ENCODE measurements around the gene TBCCD1. TPM values are rescaled to one million over a fixed set of nuclear protein-coding genes. Genes with fewer than 3 reads are reported as not detected.
A peak's percentile ranks its signal among the peaks of the same experiment; 100 is the strongest.
"Not testable (repeated sequence)": the region's sequence is repeated elsewhere in the genome, so short reads cannot be mapped to it uniquely, and the experiment has no call there.

The TBCCD1 gene
- total RNA-seq, 2 experiments from 2014 or later: 7.6 to 8.1 TPM

- intact Hi-C loops (cut with DNase I, micrococcal nuclease): no loop called here
- ChIA-PET POLR2A (no interaction called here), CTCF (interaction anchor here (0.8 to 1.0 kb wide), 2 partner anchors 34 to 241 kb away, joined by 3 to 4 read pairs; no protein-coding TSS in a partner anchor)
- Histone ChIP-seq H3K4me1 (ENCODE audit: insufficient read depth, low read length) (peaks cover 3% of the 10 kb centered on the region), H3K27ac (ENCODE audit: low read depth in 1 of 2, low read length in 2 of 2) (no peak overlapping the region), H3K36me3 (ENCODE audit: insufficient read depth, low read length) (no peaks in the 10 kb centered on the region), H3K27me3 (ENCODE audit: control insufficient read depth in 1 of 2, insufficient read depth in 2 of 2, low read length in 2 of 2) (no peaks in the 10 kb centered on the region), H3K9me3 (ENCODE audit: control insufficient read depth in 1 of 2, insufficient read depth in 1 of 2, low read length in 2 of 2) (no peaks in the 10 kb centered on the region), H3K4me3 (ENCODE audit: low read length) (no peak overlapping the region)
- no peak overlapping the region for H3K27ac Mint-ChIP-seq
- H3K4me3 Mint-ChIP-seq: no peak overlapping the region
- TF ChIP-seq CTCF (IDR thresholded peaks at IDR 0.05): no peak
- no peaks in the 10 kb centered on the region for H3K27me3 Mint-ChIP-seq
- no peaks in the 10 kb centered on the region for H3K36me3 Mint-ChIP-seq (ENCODE audit: low read depth)
- DNase-seq: no peak
- ATAC-seq (ENCODE audit: poor library complexity): no peak
- H3K4me1 Mint-ChIP-seq (ENCODE audit: low read depth): peaks cover 11% of the 10 kb centered on the region
- no peaks in the 10 kb centered on the region for H3K9me3 Mint-ChIP-seq
Observed at GRCh38 chr3:186506191-186506739, 60.9 kb downstream of the TBCCD1 start.

DNA sequence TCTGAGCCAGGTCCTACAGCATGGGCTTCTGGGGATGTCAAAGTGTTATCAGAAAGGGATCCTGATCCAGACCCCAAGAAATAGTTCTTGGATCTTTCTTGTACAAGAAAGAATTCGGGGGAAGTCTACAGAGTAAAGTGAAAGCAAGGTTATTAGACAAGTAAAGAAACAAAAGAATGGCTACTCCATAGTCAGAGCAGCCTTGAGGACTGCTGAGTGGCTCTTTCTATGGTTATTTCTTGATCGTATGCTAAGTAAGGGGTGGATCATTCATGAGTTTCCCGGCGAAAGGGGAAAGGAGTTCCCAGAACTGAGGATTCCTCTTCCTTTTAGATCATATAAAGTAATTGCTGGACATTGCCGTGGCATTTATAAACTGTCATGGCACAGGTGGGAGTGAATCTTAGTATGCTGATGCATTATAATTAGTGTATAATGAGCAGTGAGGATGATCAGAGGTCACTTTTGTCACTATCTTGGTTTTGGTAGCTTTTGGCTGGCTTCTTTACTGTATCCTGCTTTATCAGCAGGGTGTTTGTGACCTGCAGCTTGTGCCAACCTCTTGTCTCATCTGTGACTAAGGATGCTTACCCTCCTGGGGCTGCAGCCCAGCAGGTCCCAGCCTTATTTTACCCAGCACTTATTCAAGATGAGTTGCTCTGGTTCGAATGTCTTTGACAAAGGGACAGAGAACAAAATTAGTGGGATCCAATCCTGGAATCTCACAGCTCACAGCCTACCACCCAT, 64.0 kb downstream of the TBCCD1 start:
- H3K27ac ChIP-seq (ENCODE audit: low read depth in 1 of 2, low read length in 2 of 2): no peak overlapping the region
- Mint-ChIP-seq H3K36me3 (ENCODE audit: low read depth) (no peaks in the 10 kb centered on the region), H3K9me3 (no peaks in the 10 kb centered on the region), H3K27me3 (no peaks in the 10 kb centered on the region), H3K4me3 (peak overlapping the region; percentile 30), H3K4me1 (ENCODE audit: low read depth) (peaks cover 11% of the 10 kb centered on the region), H3K27ac (no peak overlapping the region)
- CTCF ChIA-PET: no interaction called here
- POLR2A ChIA-PET: interaction anchor here (0.7 to 0.8 kb wide), 2 partner anchors 11 to 16 kb away, joined by 3 read pairs; no protein-coding TSS in a partner anchor
- DNase-seq: no peak
- no peak for ATAC-seq (ENCODE audit: poor library complexity)
- intact Hi-C loops (cut with DNase I, micrococcal nuclease): no loop called here
- no peak overlapping the region for H3K4me3 ChIP-seq (ENCODE audit: low read length)
- H3K27me3 ChIP-seq (ENCODE audit: control insufficient read depth in 1 of 2, insufficient read depth in 2 of 2, low read length in 2 of 2): no peaks in the 10 kb centered on the region
- no peaks in the 10 kb centered on the region for H3K36me3 ChIP-seq (ENCODE audit: insufficient read depth, low read length)
- TF ChIP-seq CTCF (IDR thresholded peaks at IDR 0.05): no peak
- peaks cover 3% of the 10 kb centered on the region for H3K4me1 ChIP-seq (ENCODE audit: insufficient read depth, low read length)
- H3K9me3 ChIP-seq (ENCODE audit: control insufficient read depth in 1 of 2, insufficient read depth in 1 of 2, low read length in 2 of 2): no peaks in the 10 kb centered on the region

GRCh38 chr3:186502138-186502948, 64.8 kb downstream of the TBCCD1 start:
- TF ChIP-seq CTCF (IDR thresholded peaks at IDR 0.05): no peak
- Mint-ChIP-seq H3K27me3 (no peaks in the 10 kb centered on the region), H3K36me3 (ENCODE audit: low read depth) (no peaks in the 10 kb centered on the region), H3K4me1 (ENCODE audit: low read depth) (peaks cover 11% of the 10 kb centered on the region), H3K27ac (no peak overlapping the region), H3K4me3 (peak overlapping the region; percentile 30), H3K9me3 (no peaks in the 10 kb centered on the region)
- ChIA-PET POLR2A (interaction anchor here (0.7 to 0.8 kb wide), 2 partner anchors 10 to 17 kb away, joined by 3 read pairs; no protein-coding TSS in a partner anchor), CTCF (no interaction called here)
- H3K27me3 ChIP-seq (ENCODE audit: control insufficient read depth in 1 of 2, insufficient read depth in 2 of 2, low read length in 2 of 2): no peaks in the 10 kb centered on the region
- ATAC-seq (ENCODE audit: poor library complexity) (no peak), DNase-seq (no peak)
- peaks cover 3% of the 10 kb centered on the region for H3K4me1 ChIP-seq (ENCODE audit: insufficient read depth, low read length)
- H3K9me3 ChIP-seq (ENCODE audit: control insufficient read depth in 1 of 2, insufficient read depth in 1 of 2, low read length in 2 of 2): peaks cover 0 to 3% of the 10 kb centered on the region in 2 experiments
- no peak overlapping the region for H3K27ac ChIP-seq (ENCODE audit: low read depth in 1 of 2, low read length in 2 of 2)
- H3K36me3 ChIP-seq (ENCODE audit: insufficient read depth, low read length): no peaks in the 10 kb centered on the region
- H3K4me3 ChIP-seq (ENCODE audit: low read length): no peak overlapping the region
- intact Hi-C loops (cut with DNase I, micrococcal nuclease): no loop called here

GRCh38 chr3:186499949-186500348, 67.2 kb downstream of the TBCCD1 start:
- H3K9me3 ChIP-seq (ENCODE audit: control insufficient read depth in 1 of 2, insufficient read depth in 1 of 2, low read length in 2 of 2); H3K4me3 ChIP-seq (ENCODE audit: low read length); H3K27ac Mint-ChIP-seq; H3K4me3 Mint-ChIP-seq; POLR2A ChIA-PET; H3K9me3 Mint-ChIP-seq; CTCF ChIA-PET; H3K27me3 Mint-ChIP-seq; H3K36me3 ChIP-seq (ENCODE audit: insufficient read depth, low read length); DNase-seq; intact Hi-C loops (cut with DNase I, micrococcal nuclease); H3K27me3 ChIP-seq (ENCODE audit: control insufficient read depth in 1 of 2, insufficient read depth in 2 of 2, low read length in 2 of 2); H3K27ac ChIP-seq (ENCODE audit: low read depth in 1 of 2, low read length in 2 of 2); H3K4me1 ChIP-seq (ENCODE audit: insufficient read depth, low read length); H3K36me3 Mint-ChIP-seq (ENCODE audit: low read depth); ATAC-seq (ENCODE audit: poor library complexity): not testable (repeated sequence)
- peaks cover 11% of the 10 kb centered on the region for H3K4me1 Mint-ChIP-seq (ENCODE audit: low read depth)

- H3K36me3 Mint-ChIP-seq (ENCODE audit: low read depth); POLR2A ChIA-PET; H3K36me3 ChIP-seq (ENCODE audit: insufficient read depth, low read length); H3K27me3 ChIP-seq (ENCODE audit: control insufficient read depth in 1 of 2, insufficient read depth in 2 of 2, low read length in 2 of 2); H3K4me3 ChIP-seq (ENCODE audit: low read length); H3K9me3 Mint-ChIP-seq; H3K4me1 ChIP-seq (ENCODE audit: insufficient read depth, low read length); ATAC-seq (ENCODE audit: poor library complexity); CTCF ChIA-PET; H3K4me3 Mint-ChIP-seq; DNase-seq; H3K27ac Mint-ChIP-seq; intact Hi-C loops (cut with DNase I, micrococcal nuclease); H3K27ac ChIP-seq (ENCODE audit: low read depth in 1 of 2, low read length in 2 of 2); H3K4me1 Mint-ChIP-seq (ENCODE audit: low read depth); H3K9me3 ChIP-seq (ENCODE audit: control insufficient read depth in 1 of 2, insufficient read depth in 1 of 2, low read length in 2 of 2); H3K27me3 Mint-ChIP-seq: not testable (repeated sequence)
Observed at GRCh38 chr3:186498022-186498421, 69.1 kb downstream of the TBCCD1 start.
